Dermis microvascular lymphatic vessel endothelial cell (primary cell): ENCODE measurements around the gene CCPG1. TPM values are rescaled to one million over a fixed set of nuclear protein-coding genes. Genes with fewer than 3 reads are reported as not detected.

Experiments used
- DNase-seq, 2 donors: peaks; one replicate each; pipeline versions ENCODE4 v3.0.0 to v3.0.0-alpha.2; 2010; ENCODE audit warnings: low read depth in 2 of 2
- total RNA-seq: library from RNA; depleted of rRNA; stranded (reverse); fragments of >200 nt; gene quantifications from 2 replicates; pipeline ENCODE4 v1.2.1, GENCODE V29; 2014

Gene CCPG1
- total RNA-seq, 1 donor from 2014 or later = 38.6 TPM

- no peak for DNase-seq
Measured at GRCh38 chr15:55387027-55387426, 21.1 kb downstream of the CCPG1 start.

DNA sequence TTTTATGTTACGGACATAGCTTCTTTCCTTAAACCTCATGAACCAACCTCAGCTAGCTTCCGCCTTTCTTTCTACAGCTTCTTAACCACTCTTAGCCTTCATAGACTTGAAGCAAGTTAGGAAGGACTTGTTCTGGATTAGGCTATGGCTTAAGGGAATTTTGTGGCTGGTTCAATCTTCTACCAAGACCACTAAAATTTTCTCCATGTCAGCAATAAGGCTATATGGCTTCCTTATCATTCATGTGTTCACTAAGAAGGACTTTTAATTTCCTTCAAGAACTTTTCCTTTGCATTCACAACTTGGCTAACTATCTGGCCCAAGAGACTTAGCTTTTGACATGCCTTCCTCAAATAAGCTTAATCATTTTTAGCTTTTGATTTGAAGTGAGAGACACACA, 24.5 kb downstream of the CCPG1 start:
- no peak for DNase-seq

GRCh38 chr15:55381595-55381994, 26.6 kb downstream of the CCPG1 start:
- DNase-seq = no peak

- no peak for DNase-seq
Measured at GRCh38 chr15:55379095-55379494, 29.1 kb downstream of the CCPG1 start.

GRCh38 chr15:55372701-55373440, 35.3 kb downstream of the CCPG1 start:
- peak; percentile 14 to 67 for DNase-seq

DNA sequence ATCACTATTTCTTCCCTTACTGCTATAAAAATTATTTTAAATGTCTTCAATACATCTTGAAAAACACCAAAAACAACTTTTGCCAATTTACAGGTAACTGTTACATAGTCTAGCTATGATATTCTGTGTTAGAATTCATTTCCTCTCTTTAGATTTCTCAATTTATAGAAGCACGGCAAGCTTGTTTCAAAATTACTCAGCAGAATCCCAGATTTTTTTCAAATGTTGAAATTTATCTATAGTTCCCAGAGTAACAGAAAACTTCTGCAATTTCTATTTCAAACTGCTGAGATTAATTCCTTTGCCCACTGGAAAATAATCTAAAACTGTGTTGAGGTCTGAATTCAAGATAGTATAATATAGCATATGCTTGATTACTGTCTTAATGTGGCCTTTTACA, 41.2 kb downstream of the CCPG1 start:
- no peak for DNase-seq

DNA sequence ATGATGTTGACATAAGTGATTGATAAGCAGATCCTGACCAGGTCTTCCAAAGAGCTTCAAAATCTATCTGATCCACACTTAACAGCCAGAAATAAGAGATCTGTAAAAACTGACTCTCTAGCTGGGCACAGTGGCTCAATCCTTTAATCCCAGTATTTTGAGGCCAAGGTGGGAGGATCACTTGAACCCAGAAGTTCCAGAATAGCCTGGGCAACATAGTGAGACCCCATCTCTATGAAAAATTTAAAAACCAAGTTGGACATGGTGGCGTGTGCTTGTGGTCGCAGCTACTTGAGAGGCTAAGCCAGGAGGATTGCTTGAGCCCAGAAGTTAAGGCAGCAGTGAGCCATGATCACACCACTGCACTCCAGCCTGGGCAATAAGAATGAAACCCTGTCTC, 45.5 kb downstream of the CCPG1 start:
- no peak for DNase-seq

- no peak for DNase-seq
Measured at GRCh38 chr15:55361048-55361447, 47.1 kb downstream of the CCPG1 start.

DNA sequence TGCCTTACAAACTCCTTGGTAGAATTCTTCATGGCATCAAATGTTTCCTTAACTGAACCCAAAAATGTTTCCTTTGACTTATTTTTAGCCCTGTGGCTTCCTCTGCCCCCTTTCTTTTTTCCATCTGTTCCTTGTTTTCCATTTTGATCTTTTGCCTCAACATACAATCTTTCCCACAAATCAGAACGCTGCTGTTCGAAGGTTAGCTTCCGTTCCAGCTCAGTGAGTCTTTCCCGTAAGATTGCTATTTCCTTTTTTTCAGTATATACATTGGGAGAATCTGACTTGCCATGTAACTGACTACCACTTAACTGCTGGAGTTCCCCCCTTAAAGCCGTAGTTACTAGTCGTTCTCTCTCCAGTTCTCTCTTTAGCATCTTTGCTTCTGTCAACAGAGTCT, 47.9 kb downstream of the CCPG1 start:
- DNase-seq = peak in 1 of 2 donors; percentile 31

DNA sequence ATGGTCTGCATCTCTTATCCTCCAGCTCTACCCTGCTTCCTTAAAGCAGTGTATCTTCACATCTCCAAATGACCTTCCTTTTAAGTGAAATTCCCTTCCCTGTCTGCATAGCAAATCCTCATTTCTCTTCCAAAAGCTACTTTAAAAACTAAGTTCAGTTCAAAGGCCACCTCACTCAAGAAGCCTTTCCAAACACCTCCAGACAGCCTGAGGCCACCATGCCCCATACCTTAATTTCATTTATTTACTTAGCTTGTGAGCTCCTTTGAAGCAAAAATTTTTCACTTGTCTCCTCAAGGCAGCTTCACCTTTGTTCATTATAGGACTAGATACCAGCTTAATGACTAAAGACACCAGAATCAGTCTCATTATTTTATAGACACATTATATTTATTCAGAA, 49.7 kb downstream of the CCPG1 start:
- no peak for DNase-seq

- peak in 1 of 2 donors; percentile 5 for DNase-seq
Measured at GRCh38 chr15:55357774-55358173, 50.4 kb downstream of the CCPG1 start.

DNA sequence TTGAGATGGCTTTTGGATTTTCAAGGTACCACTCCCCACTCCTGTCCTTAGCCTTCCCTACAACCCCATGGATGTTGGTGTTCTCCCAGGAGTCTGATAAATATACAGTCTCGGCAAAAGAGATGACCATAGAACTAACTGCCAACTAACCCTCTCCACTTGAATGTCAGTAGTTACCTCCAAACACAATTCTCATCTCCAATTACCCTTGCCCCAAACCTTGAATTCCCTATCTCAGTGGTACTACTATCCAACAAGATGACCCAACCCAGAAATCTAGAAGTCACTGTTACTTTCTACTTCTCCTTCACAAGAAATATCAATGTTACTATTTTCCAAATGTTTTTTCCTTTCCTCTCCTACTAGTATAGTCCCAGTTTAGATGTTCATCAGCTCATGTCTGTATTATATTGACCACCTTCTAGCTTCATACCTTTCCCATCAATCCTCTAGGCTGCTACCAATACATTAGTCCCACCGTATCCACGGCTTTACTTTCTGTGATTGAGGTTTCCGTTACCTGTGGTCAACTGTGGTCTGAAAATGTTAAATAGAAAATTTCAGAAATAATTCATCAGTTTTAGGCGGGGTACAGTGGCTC, 51.1 kb downstream of the CCPG1 start:
- DNase-seq = no peak

DNA sequence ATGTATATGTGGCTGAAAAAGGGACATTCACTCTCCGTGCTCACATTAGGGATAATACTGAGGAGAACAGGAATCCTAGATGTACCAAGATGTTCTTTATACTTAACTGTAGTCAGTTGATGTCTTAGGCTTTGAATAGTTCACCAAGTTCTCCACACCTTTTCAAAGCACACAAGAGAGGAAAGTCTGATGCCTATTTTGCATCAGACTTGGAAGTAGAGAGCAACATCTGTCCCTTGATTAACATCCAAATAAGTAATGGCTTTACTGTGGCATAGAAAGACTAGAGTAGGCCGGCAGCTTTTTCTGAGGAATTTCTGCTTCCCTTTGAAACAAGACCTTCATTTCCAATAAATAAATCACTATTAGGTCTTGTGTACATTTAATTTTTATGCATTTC, 55.1 kb downstream of the CCPG1 start:
- DNase-seq = no peak

DNA sequence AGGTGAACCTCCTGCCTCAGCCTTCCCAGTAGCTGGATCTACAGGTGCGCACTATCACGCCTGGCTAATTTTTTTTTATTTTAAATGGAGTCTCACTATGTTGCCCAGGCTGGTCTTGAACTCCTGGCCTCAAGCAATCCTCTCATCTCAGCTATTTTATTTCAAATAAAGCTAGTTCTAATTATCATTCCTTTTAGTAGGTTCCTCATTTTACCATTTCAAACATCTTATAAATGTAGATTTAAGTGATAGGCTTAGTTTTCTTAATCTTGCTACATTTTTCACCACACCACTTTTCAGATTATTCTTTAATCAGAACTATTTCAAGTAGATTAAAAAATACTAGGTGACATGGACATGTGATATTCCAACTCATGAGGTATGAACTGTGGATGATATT, 58.9 kb downstream of the CCPG1 start:
- no peak for DNase-seq

GRCh38 chr15:55348281-55348778, 59.8 kb downstream of the CCPG1 start:
- no peak for DNase-seq

DNA sequence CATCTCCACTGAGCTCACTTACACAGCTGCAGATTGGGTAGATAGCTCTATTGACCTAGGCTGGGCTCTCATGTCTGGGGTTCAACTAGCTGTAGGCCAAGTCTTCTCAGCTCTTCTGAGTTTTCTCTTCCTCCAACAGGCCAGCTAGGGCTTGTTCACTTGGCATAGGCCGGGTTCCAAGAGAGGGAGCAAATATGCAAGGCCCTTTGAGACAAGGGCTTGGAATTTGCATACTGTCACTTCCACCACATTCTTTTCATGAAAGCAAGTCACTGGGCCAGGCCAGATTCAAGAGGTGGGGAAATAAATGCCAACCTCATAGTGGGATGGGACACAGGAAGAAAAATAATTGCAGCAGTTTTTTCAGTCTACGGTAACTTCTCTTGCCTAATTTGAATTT, 64.0 kb downstream of the CCPG1 start:
- no peak for DNase-seq

GRCh38 chr15:55343168-55343567, 65.0 kb downstream of the CCPG1 start:
- DNase-seq = no peak

GRCh38 chr15:55337160-55337559, 71.0 kb downstream of the CCPG1 start:
- no peak for DNase-seq

GRCh38 chr15:55334997-55335396, 73.2 kb downstream of the CCPG1 start:
- no peak for DNase-seq

DNA sequence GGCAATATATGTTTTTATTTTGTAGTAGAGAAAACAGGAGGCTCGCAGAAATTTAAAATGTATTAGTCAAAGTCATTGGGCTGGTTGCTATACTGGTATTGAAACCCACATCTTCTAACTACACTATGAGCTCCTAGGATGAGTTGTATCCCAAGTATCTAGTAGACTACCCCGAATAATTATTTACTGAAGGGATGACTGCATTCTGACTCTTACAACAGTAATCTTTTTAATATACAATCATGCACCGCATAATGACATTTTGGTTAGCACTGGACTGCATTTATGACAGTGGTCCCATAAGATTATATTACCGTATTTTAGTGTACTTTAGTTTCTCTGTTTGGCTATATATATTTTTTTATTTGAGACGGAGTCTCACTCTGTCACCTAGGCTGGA, 73.8 kb downstream of the CCPG1 start:
- DNase-seq = no peak

DNA sequence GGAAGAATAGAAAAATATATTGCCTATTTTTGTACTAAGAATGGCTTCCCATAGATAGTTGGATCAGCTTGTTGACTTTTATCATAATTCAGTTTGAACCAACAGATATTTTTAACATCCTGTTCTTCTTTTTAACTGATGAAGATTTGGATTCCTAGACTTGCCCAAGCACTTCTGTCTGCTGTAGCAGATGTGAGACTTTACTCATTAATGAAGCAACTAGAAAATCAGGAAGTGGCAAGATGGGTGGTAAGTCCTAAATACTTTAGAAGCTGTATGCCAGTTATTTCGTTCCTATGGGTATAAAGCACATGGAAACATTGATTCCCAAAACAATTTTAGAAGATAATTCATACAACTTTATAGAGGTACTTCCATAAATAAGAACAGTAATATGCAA, 80.8 kb downstream of the CCPG1 start:
- no peak for DNase-seq

- no peak for DNase-seq
Measured at GRCh38 chr15:55322467-55322866, 85.7 kb downstream of the CCPG1 start.

DNA sequence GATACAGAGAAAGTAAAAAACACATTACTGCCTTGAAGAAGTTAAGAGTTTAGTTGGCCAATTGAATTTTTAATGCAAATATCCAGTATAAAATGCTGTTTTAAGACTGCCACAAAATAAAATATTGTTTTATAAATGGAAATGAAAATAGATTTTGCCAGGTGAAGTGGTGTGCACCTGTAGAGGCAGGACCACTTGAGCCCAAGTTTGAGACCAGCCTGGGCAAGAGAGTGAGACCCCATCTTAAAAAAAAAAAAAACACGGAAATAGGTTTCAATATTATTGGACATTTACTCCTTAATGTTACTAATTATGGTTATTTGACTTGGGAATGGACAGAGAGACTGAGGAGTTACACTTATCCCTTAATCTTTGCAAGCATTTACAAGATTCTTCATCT, 87.2 kb downstream of the CCPG1 start:
- no peak for DNase-seq

- DNase-seq = no peak
Measured at GRCh38 chr15:55320238-55320550, 88.0 kb downstream of the CCPG1 start.
